ENCODE results near the gene CDPF1.

DNA sequence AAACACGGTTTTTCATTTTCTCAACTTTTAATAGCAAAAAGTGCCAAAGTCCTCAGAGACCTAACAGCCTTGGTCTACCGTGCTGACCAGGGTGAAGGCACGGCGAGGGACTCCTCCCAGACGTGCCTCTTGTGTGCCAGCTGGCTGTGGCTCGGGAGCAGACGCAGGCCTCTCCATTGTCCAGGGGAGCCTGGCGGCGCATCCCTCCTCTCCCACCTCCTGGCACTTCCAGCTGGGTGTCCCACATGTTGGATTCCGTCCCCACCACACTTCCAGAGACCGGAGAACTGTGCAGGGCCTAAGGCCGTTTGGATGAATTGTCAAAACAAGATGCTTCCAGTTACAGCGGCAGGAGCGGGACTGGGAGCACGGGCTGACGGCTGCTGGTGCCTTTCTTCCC is 11.6 kb downstream of the CDPF1 start:
- TF ChIP-seq EZH2 (IDR thresholded peaks at IDR 0.05; ENCODE audit: borderline replicate concordance, low read depth, low read length, severe bottlenecking) (no peak), POLR2A (IDR thresholded peaks at IDR 0.05; ENCODE audit: low read depth, low read length) (no peak)
- TF ChIP-seq, protein P1, sequence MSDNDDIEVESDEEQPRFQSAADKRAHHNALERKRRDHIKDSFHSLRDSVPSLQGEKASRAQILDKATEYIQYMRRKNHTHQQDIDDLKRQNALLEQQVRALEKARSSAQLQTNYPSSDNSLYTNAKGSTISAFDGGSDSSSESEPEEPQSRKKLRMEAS (IDR thresholded peaks at IDR 0.05; ENCODE audit: insufficient read depth, insufficient read length): no peak

All from endothelial cell of umbilical vein (primary cell).